Mucosa of gallbladder (tissue), 1 donor: ENCODE results near the gene TLR1. TPM values are rescaled to one million over a fixed set of nuclear protein-coding genes. Genes with fewer than 3 reads are reported as not detected.

Experiments
- total RNA-seq: library from RNA; stranded (reverse); gene quantifications from one replicate; pipeline ENCODE4 v1.2.1, GENCODE V29; 2021
- donor health status: DM: no; HTN: no; CAD: no.

The TLR1 gene
- total RNA-seq, 1 donor from 2014 or later = 16.6 TPM

Other genes with a start within 250 kb of the TLR1 start
- gene KLF3, start 140.6 kb downstream of the TLR1 start, total RNA-seq = 81.0 TPM
- 0.98 TPM for gene TLR10, start 21.8 kb downstream of the TLR1 start, total RNA-seq
- gene TLR6, start 52.0 kb upstream of the TLR1 start, total RNA-seq = 4.3 TPM
- gene FAM114A1, start 63.0 kb upstream of the TLR1 start, total RNA-seq = 80.6 TPM
- 3.3 TPM for gene TMEM156, start 227.6 kb upstream of the TLR1 start, total RNA-seq